Measurements from ENCODE around the gene TJP1. TPM values are rescaled to one million over a fixed set of nuclear protein-coding genes. Genes with fewer than 3 reads are reported as not detected.

Gene TJP1
- total and polyA plus RNA-seq, 2 of the 8 experiments (the other 6 are each of a cell fraction or from before 2014, with no cell fraction given): 46.3 to 138 TPM

GRCh38 chr15:29686079-29686425 is 136.2 kb downstream of the TJP1 start:
- no peak overlapping the region for H3K9ac ChIP-seq (replicated peaks in 1 of 4; ENCODE audit: extremely low read depth in 1 of 4, low read depth in 3 of 4, low read length in 3 of 4)
- H2AFZ ChIP-seq (ENCODE audit: low read length): no peak overlapping the region
- no peaks in the 10 kb centered on the region for H3K79me1 ChIP-seq (ENCODE audit: low read depth, low read length)
- no peak overlapping the region for H3K4me2 ChIP-seq (ENCODE audit: insufficient read depth in 1 of 2, low read depth in 2 of 2, low read length in 2 of 2)
- no peak overlapping the region for H3K4me3 ChIP-seq (ENCODE audit: extremely low read depth in 1 of 4, insufficient read depth in 2 of 4, low read depth in 3 of 4, low read length in 4 of 4)
- no peak overlapping the region for H2BK120ac ChIP-seq (replicated peaks; ENCODE audit: low read depth, low read length)
- no peaks in the 10 kb centered on the region for H3K23me2 ChIP-seq (ENCODE audit: low read depth, low read length)
- no peak overlapping the region for H3K23ac ChIP-seq (ENCODE audit: insufficient read length)
- no peak overlapping the region for H2AK5ac ChIP-seq (ENCODE audit: low read depth, low read length)
- no peak overlapping the region for H4K91ac ChIP-seq (replicated peaks; ENCODE audit: insufficient read length, low read length)
- H3K56ac ChIP-seq (replicated peaks; ENCODE audit: insufficient read length, low read depth, low read length): no peak overlapping the region
- H2BK15ac ChIP-seq (ENCODE audit: low read length): no peak overlapping the region
- no peak overlapping the region for H3K4ac ChIP-seq (replicated peaks; ENCODE audit: insufficient read length, low read depth, low read length)
- no peak for TF ChIP-seq SIX5 (IDR thresholded peaks at IDR 0.05; ENCODE audit: low read depth, low read length)
- no peak overlapping the region for H2BK20ac ChIP-seq (ENCODE audit: low read length)
- peaks cover 0 to 3% of the 10 kb centered on the region in 2 experiments; a peak in 1 of 4 replicates for H3K9me3 ChIP-seq (ENCODE audit: insufficient read depth in 2 of 2, low read depth in 1 of 2, low read length in 1 of 2)
- no peaks in the 10 kb centered on the region for H3K36me3 ChIP-seq (ENCODE audit: control insufficient read depth in 2 of 4, insufficient read depth in 4 of 4, low read length in 3 of 4)
- no peak overlapping the region for H4K8ac ChIP-seq (ENCODE audit: extremely low read depth, insufficient read depth, low read length)
- CTCF ChIA-PET (ENCODE audit: partially characterized antibody): interaction anchor here (0.9 to 3.5 kb wide), 5 partner anchors 8 to 389 kb away, joined by 3 to 10 read pairs (median 6); no protein-coding TSS in a partner anchor
- no peaks in the 10 kb centered on the region for H4K20me1 ChIP-seq (replicated peaks in 1 of 2; ENCODE audit: control insufficient read depth in 1 of 2, insufficient read depth in 2 of 2, low read length in 2 of 2)
- H3K14ac ChIP-seq (ENCODE audit: insufficient read length): no peak overlapping the region
- no peak for FAIRE-seq
- POLR2A ChIA-PET (ENCODE audit: partially characterized antibody): no interaction called here
- H3K27me3 ChIP-seq (replicated peaks in 1 of 4; ENCODE audit: control insufficient read depth in 3 of 4, extremely low read depth in 1 of 4, insufficient read depth in 3 of 4, low read length in 3 of 4): no peaks in the 10 kb centered on the region
- 97% methylated on average over 4 of the region's 4 CpGs; no CpG with 5 or more reads in 1 of the 2 experiments for WGBS, 2 experiments (ENCODE audit: extremely low coverage in 1 of 2, insufficient coverage in 1 of 2, insufficient read length in 1 of 2, insufficient replicate concordance in 2 of 2, low coverage in 1 of 2, low lambda C conversion rate in 2 of 2, missing lambda C conversion rate in 1 of 2)
- no peak overlapping the region for H4K5ac ChIP-seq (ENCODE audit: insufficient read length, low read depth, low read length)
- no peak overlapping the region for H2BK5ac ChIP-seq (ENCODE audit: low read depth, low read length)
- DNase-seq (ENCODE audit: low read depth in 1 of 2, low spot score in 2 of 2): no peak
- H3K27ac ChIP-seq (ENCODE audit: low read depth, low read length): no peak overlapping the region
- H3K18ac ChIP-seq (ENCODE audit: extremely low read depth, low read length): no peak overlapping the region
- no peak overlapping the region for H2BK12ac ChIP-seq (ENCODE audit: low read depth, low read length)
- H3K79me2 ChIP-seq (ENCODE audit: control insufficient read depth in 1 of 2, insufficient read depth in 2 of 2, low read length in 2 of 2): no peaks in the 10 kb centered on the region
- H3K4me1 ChIP-seq (replicated peaks in 1 of 4; ENCODE audit: control insufficient read depth in 3 of 4, insufficient read depth in 4 of 4, low read length in 3 of 4): peaks cover 0 to 1% (median 0%) of the 10 kb centered on the region in 4 experiments; a peak in 2 of 7 replicates
